K562 (cell line): ENCODE data around the gene SCN4A. TPM values are rescaled to one million over a fixed set of nuclear protein-coding genes. Genes with fewer than 3 reads are reported as not detected.

Experiments used
- ATAC-seq: fragments of 200-7000 bp; cut with Tn5 transposase; 3 replicates; pipeline ENCODE4 v1.9.1; 2020; ENCODE audit warnings: moderate library complexity
- BruUV-seq: library from RNA; stranded (reverse); fragments of 400-500 nt; replicated peaks from 2 replicates; lab custom pipeline; 2021; lab: Mats Ljungman, UMichigan
- CTCF ChIA-PET: fragments of 300-600 bp; formaldehyde crosslinking; extraction: SDS; loops from one replicate; lab custom pipeline; 2021; ENCODE audit warnings: low intra/inter-chr PET ratio; lab: Yijun Ruan, JAX
- POLR2A ChIA-PET: fragments of 300-600, 350-650 bp; sonication (Branson Sonifier 250); formaldehyde crosslinking; extraction: SDS; loops from one replicate; lab custom pipeline; 2021; ENCODE audit warnings: antibody characterized with exemption, inconsistent platforms; lab: Yijun Ruan, JAX
- DNase-seq, 4 experiments: peaks; one replicate each; pipeline versions ENCODE4 v3.0.0 to v3.0.0-alpha.2; 2011 to 2018; ENCODE audit warnings: low spot score in 3 of 4, mixed read lengths in 3 of 4; ENCODE audit errors: extremely low read depth in 1 of 4
- FAIRE-seq: peaks from 2 replicates; lab custom pipeline; 2011; peaks lifted over from hg19 to GRCh38; lab: Jason Lieb, UNC
- H2AFZ ChIP-seq: 2 replicates; pipeline ENCODE4 v1.6.0; 2011; ENCODE audit warnings: low read depth, low read length, control low read depth, inconsistent platforms
- H3K27ac ChIP-seq: fragments of 200-600 bp; 3 replicates; pipeline ENCODE4 v1.8.0; 2011; ENCODE audit warnings: low read depth, mild to moderate bottlenecking, control low read depth, inconsistent platforms, low read length, moderate library complexity, mixed read lengths; ENCODE audit errors: extremely low read depth
- H3K27me3 ChIP-seq, 2 experiments: fragments of 300-600 bp in 1 of 2; 2 replicates in 1 of 2; 3 replicates in 1 of 2; pipeline versions ENCODE4 v1.6.0 to v1.8.0; 2011; ENCODE audit warnings: inconsistent platforms in 2 of 2, low read length in 2 of 2, mild to moderate bottlenecking in 1 of 2, mixed read lengths in 1 of 2, moderate library complexity in 1 of 2; ENCODE audit not compliant: control insufficient read depth in 2 of 2, insufficient read depth in 2 of 2
- H3K36me3 ChIP-seq: fragments of 300-600 bp; 3 replicates; pipeline ENCODE4 v1.8.0; 2011; ENCODE audit warnings: mild to moderate bottlenecking, low read length, inconsistent platforms; ENCODE audit not compliant: control insufficient read depth, insufficient read depth
- H3K4me1 ChIP-seq, 2 experiments: fragments of 200-600 bp in 1 of 2; replicated peaks in 1 of 2; 2 replicates in 1 of 2; 3 replicates in 1 of 2; pipeline versions ENCODE4 v1.5.1 to v1.8.0; 2011; ENCODE audit warnings: inconsistent platforms in 2 of 2, low read length in 2 of 2, mild to moderate bottlenecking in 1 of 2, mixed read lengths in 1 of 2, moderate library complexity in 1 of 2; ENCODE audit not compliant: control insufficient read depth in 2 of 2, insufficient read depth in 2 of 2
- H3K4me2 ChIP-seq: 2 replicates; pipeline ENCODE4 v1.6.1; 2011; ENCODE audit warnings: low read length, control low read depth, inconsistent platforms, mixed read lengths; ENCODE audit not compliant: insufficient read depth
- H3K4me3 ChIP-seq: fragments of 200-600 bp; sonication (generic), shearing (Covaris generic); 2 replicates; pipeline ENCODE4 v1.5.1; 2016; ENCODE audit warnings: control low read depth, inconsistent platforms
- H3K79me2 ChIP-seq: fragments of 200-600 bp; 3 replicates; pipeline ENCODE4 v1.8.0; 2011; ENCODE audit warnings: low read length, inconsistent platforms; ENCODE audit not compliant: control insufficient read depth, insufficient read depth
- H3K9ac ChIP-seq, 2 experiments: 2 replicates each; pipeline versions ENCODE4 v1.6.0 to v1.6.1; 2011; ENCODE audit warnings: low read depth in 2 of 2, low read length in 2 of 2, control low read depth in 1 of 2, inconsistent platforms in 1 of 2, mild to moderate bottlenecking in 1 of 2, mixed read lengths in 1 of 2; ENCODE audit not compliant: insufficient read depth in 1 of 2
- H3K9me1 ChIP-seq: one replicate; pipeline ENCODE4 v1.6.0; 2011; ENCODE audit warnings: inconsistent platforms, mild to moderate bottlenecking, low read length, moderate library complexity; ENCODE audit not compliant: control insufficient read depth, insufficient read depth
- H3K9me3 ChIP-seq: replicated peaks from 2 replicates; pipeline ENCODE4 v1.5.1; 2011; ENCODE audit warnings: low read depth, low read length, inconsistent platforms; ENCODE audit not compliant: control insufficient read depth, insufficient read depth
- H4K20me1 ChIP-seq: replicated peaks from 2 replicates; pipeline ENCODE4 v1.6.1; 2011; ENCODE audit warnings: low read length, inconsistent platforms, mixed read lengths; ENCODE audit not compliant: control insufficient read depth, insufficient read depth
- ELF4 ChIP-seq: fragments of 450-650 bp; formaldehyde crosslinking; IDR thresholded peaks from 2 replicates; pipeline ENCODE4 v1.4.0; 2022; ENCODE audit warnings: missing genetic modification characterization
- MAFF ChIP-seq: IDR thresholded peaks from 2 replicates; pipeline ENCODE4 v1.6.1; 2012; ENCODE audit warnings: low read length, improper control_type of control experiment
- MEF2A ChIP-seq: IDR thresholded peaks from 2 replicates; pipeline ENCODE4 v1.6.1; 2011; ENCODE audit warnings: low read depth, mild to moderate bottlenecking, low read length, moderate library complexity; ENCODE audit not compliant: control insufficient read depth
- MTA3 ChIP-seq: fragments of 450-650 bp; formaldehyde crosslinking; IDR thresholded peaks from 2 replicates; pipeline ENCODE4 v1.6.1; 2017; ENCODE audit warnings: mild to moderate bottlenecking, borderline replicate concordance
- MYC ChIP-seq, 2 experiments: fragments of 250-450 bp in 1 of 2; sonication (Bioruptor Pico) in 1 of 2; IDR thresholded peaks; 2 replicates each; pipeline versions ENCODE4 v1.5.1 to v1.6.1; 2012 to 2021; ENCODE audit warnings: low read depth in 2 of 2, borderline replicate concordance in 1 of 2, improper control_type of control experiment in 1 of 2, low read length in 1 of 2, mild to moderate bottlenecking in 1 of 2, moderate library complexity in 1 of 2
- RHOXF2B ChIP-seq: fragments of 250-450 bp; sonication (Bioruptor Pico); conservative IDR thresholded peaks from 2 replicates; pipeline ENCODE4 v1.5.1; 2021
- SNRNP70 ChIP-seq: fragments of 200-400 bp; formaldehyde crosslinking; optimal IDR thresholded peaks from 2 replicates; pipeline ENCODE3; 2017; ENCODE audit warnings: low read depth, low read length
- ZHX1 ChIP-seq: fragments of 150-350 bp; conservative IDR thresholded peaks from 2 replicates; pipeline ENCODE4 v1.6.1; 2014; ENCODE audit warnings: low read length
- ZNF175 ChIP-seq: fragments of 200-800 bp; sonication (Bioruptor generic); IDR thresholded peaks from 2 replicates; pipeline ENCODE4 v1.6.1; 2016; ENCODE audit warnings: low read depth, mild to moderate bottlenecking, missing genetic modification characterization, missing compliant biosample characterization
- ZNF57 ChIP-seq: fragments of 450-650 bp; formaldehyde crosslinking; IDR thresholded peaks from 2 replicates; pipeline ENCODE4 v1.4.0; 2020; ENCODE audit warnings: mild to moderate bottlenecking, moderate library complexity
- WGBS: fragments of 100-300 bp; shearing (Covaris generic); methylation state at CpG from one replicate; pipeline ENCODE4 v1.1.6; 2016; ENCODE audit warnings: low coverage, mixed read lengths; ENCODE audit not compliant: insufficient coverage; ENCODE audit errors: missing lambda C conversion rate; 5-methylcytosine and 5-hydroxymethylcytosine counted together
- in situ Hi-C: fragments of 300-500 bp; cut with MboI; formaldehyde crosslinking; loops from 4 replicates; pipeline ENCODE4 v1.15.0; 2018; ENCODE audit warnings: inconsistent platforms, mixed read lengths
- intact Hi-C: fragments of 100-400 bp; cut with micrococcal nuclease; formaldehyde crosslinking; loops from 2 replicates; pipeline ENCODE4 v1.14.2; 2022
- polyA plus RNA-seq, 8 experiments: library from polyadenylated mRNA; depleted of rRNA in 4 of 8; stranded (reverse) in 5 of 8; unstranded in 3 of 8; fragments of >200 nt; fragmentation: Nextera tagmentation in 2 of 8; fragmentation: Illumina TruSeq in 1 of 8; extraction: Ambion mirVana in 2 of 8; extraction: Trizol in 1 of 8; gene quantifications; 2 replicates each; pipeline versions ENCODE4 v1.2.1 to v1.2.3, GENCODE V29; 2011 to 2014; ENCODE audit warnings: inconsistent platforms in 1 of 8, missing spikeins in 1 of 8
- total RNA-seq, 7 experiments: library from RNA; depleted of rRNA in 6 of 7; stranded (reverse); fragments of >200 nt in 6 of 7; fragmentation: Illumina TruSeq in 2 of 7; extraction: Trizol in 2 of 7; gene quantifications; 2 replicates each; pipeline versions ENCODE4 v1.2.1 to v1.2.3, GENCODE V29; 2011 to 2021; ENCODE audit warnings: low replicate concordance in 1 of 7

SCN4A gene
- total and polyA plus RNA-seq, 9 of the 15 experiments (the other 6 are each of a cell fraction or from before 2014, with no cell fraction given): 0.29 to 2.6 (median 1.4) TPM

- TF ChIP-seq ZNF57 (CRISPR knock-in tag): no peak
- TF ChIP-seq MEF2A: no peak
- TF ChIP-seq RHOXF2B (CRISPR knock-in tag): no peak
- no peak for TF ChIP-seq SNRNP70
- no peak for TF ChIP-seq ZNF175
- no peak for TF ChIP-seq MTA3
- TF ChIP-seq ZHX1: no peak
- TF ChIP-seq ELF4 (CRISPR knock-in tag): no peak
- TF ChIP-seq MYC (IDR thresholded peaks at IDR 0.05; ENCODE audit: low read depth, low read length): no peak
- TF ChIP-seq MYC (CRISPR knock-in tag; IDR thresholded peaks at IDR 0.05; ENCODE audit: borderline replicate concordance, low read depth): no peak
- TF ChIP-seq MAFF: no peak
- TF ChIP-seq, all 486 proteins: peak for 0
- Histone ChIP-seq H3K9me1 (no peaks in the 10 kb centered on the region), H3K4me1 (peaks cover 7 to 37% of the 10 kb centered on the region in 2 experiments), H3K79me2 (no peaks in the 10 kb centered on the region), H2AFZ (no peak overlapping the region), H3K27ac (no peak overlapping the region), H3K36me3 (no peaks in the 10 kb centered on the region), H3K9ac (no peak overlapping the region), H3K27me3 (peaks cover 10 to 23% of the 10 kb centered on the region in 2 experiments; a peak in 4 of 5 replicates), H3K4me3 (no peak overlapping the region), H3K9me3 (no peaks in the 10 kb centered on the region; the same call in 1 of the 2 replicates), H4K20me1 (no peaks in the 10 kb centered on the region), H3K4me2 (no peak overlapping the region)
- WGBS: 23% methylated on average over 15 of the region's 18 CpGs
- in situ Hi-C loops (no loop called here), intact Hi-C loops (no loop called here)
- no TSS peak for BruUV-seq
- FAIRE-seq (no peak), DNase-seq (no peak), ATAC-seq (no peak)
- POLR2A ChIA-PET: interaction anchor here (0.6 kb wide), 1 partner anchor 483 kb away, joined by 3 read pairs; no protein-coding TSS in a partner anchor
- CTCF ChIA-PET: no interaction called here
Observed at GRCh38 chr17:63987221-63988126, 14.8 kb upstream of the SCN4A start.
